Kidney (tissue), 14 donors: ENCODE results near the gene ADGRD1. TPM values are rescaled to one million over a fixed set of nuclear protein-coding genes. Genes with fewer than 3 reads are reported as not detected.

ENCODE experiments used
- DNase-seq, 5 donors: peaks; one replicate each; pipeline ENCODE4 v3.0.0-alpha.2; 2013 to 2020
- FAIRE-seq: peaks from 2 replicates; lab custom pipeline; 2012; peaks lifted over from hg19 to GRCh38; lab: Jason Lieb, UNC
- H3K27ac ChIP-seq, 2 donors: one replicate each; pipeline ENCODE4 v1.7.0; 2013; ENCODE audit warnings: low read depth in 2 of 2, low read length in 2 of 2, inconsistent platforms in 1 of 2
- H3K27me3 ChIP-seq: one replicate; pipeline ENCODE4 v1.7.1; 2013; ENCODE audit warnings: low read length, inconsistent platforms; ENCODE audit not compliant: control insufficient read depth, insufficient read depth
- H3K36me3 ChIP-seq, 3 donors: one replicate each; pipeline versions ENCODE4 v1.7.0 to v1.7.1; 2013; ENCODE audit warnings: low read length in 3 of 3, control low read depth in 1 of 3, inconsistent platforms in 1 of 3; ENCODE audit not compliant: insufficient read depth in 3 of 3, control insufficient read depth in 2 of 3
- H3K4me1 ChIP-seq, 3 donors: one replicate each; pipeline versions ENCODE4 v1.7.0 to v1.7.1; 2013; ENCODE audit warnings: low read length in 3 of 3, inconsistent platforms in 1 of 3, low read depth in 1 of 3; ENCODE audit not compliant: control insufficient read depth in 2 of 3, insufficient read depth in 2 of 3
- H3K4me3 ChIP-seq, 3 donors: one replicate each; pipeline versions ENCODE4 v1.7.0 to v1.8.1; 2013; ENCODE audit warnings: low read length in 3 of 3, control low read depth in 1 of 3, inconsistent platforms in 1 of 3
- H3K9ac ChIP-seq, 3 donors: one replicate each; pipeline versions ENCODE4 v1.7.0 to v1.7.1; 2013; ENCODE audit warnings: low read length in 3 of 3, control low read depth in 1 of 3, inconsistent platforms in 1 of 3
- H3K9me3 ChIP-seq, 3 donors: one replicate each; pipeline versions ENCODE4 v1.7.0 to v1.7.1; 2013; ENCODE audit warnings: low read length in 3 of 3, control low read depth in 1 of 3, inconsistent platforms in 1 of 3; ENCODE audit not compliant: control insufficient read depth in 2 of 3, insufficient read depth in 1 of 3
- intact Hi-C: fragments of 100-400 bp; cut with DNase I; formaldehyde crosslinking; loops from one replicate; pipeline ENCODE4 v1.11.1; 2022
- polyA plus RNA-seq: library from polyadenylated mRNA; stranded (reverse); fragments of 350-450 nt; fragmentation: Illumina TruSeq; extraction: RNeasy Lipid Tissue Mini Kit (QIAGEN cat#74804); gene quantifications from one replicate; pipeline ENCODE4 v1.2.3, GENCODE V29; 2014; ENCODE audit warnings: low read depth, low replicate concordance; ENCODE audit not compliant: insufficient read depth
- total RNA-seq: library from RNA; stranded (reverse); fragmentation: NEBNext Ultra II Directional; extraction: Animal tissue kit (Norgen Biotek cat#: 25700); gene quantifications from one replicate; pipeline ENCODE4 v1.2.1, GENCODE V29; 2021
- TF ChIP-seq, protein P1 (sequence below): IDR thresholded peaks from 3 replicates; pipeline ENCODE4 v1.5.1; 2012; ENCODE audit warnings: mild to moderate bottlenecking, moderate library complexity, borderline replicate concordance; ENCODE audit not compliant: insufficient read depth; ENCODE audit errors: extremely low read depth
- donor health status: control.
- donor health status: control.
- donor health status: control.
- donor health status: control.
- donor health status: control.
- donor health status: DM: yes; HTN: yes; CAD: no.
- donor health status: Normal renal cell carcinoma (clear cell type).

Gene ADGRD1
- total and polyA plus RNA-seq, 2 donors from 2014 or later: 1.7 to 6.7 TPM

DNA sequence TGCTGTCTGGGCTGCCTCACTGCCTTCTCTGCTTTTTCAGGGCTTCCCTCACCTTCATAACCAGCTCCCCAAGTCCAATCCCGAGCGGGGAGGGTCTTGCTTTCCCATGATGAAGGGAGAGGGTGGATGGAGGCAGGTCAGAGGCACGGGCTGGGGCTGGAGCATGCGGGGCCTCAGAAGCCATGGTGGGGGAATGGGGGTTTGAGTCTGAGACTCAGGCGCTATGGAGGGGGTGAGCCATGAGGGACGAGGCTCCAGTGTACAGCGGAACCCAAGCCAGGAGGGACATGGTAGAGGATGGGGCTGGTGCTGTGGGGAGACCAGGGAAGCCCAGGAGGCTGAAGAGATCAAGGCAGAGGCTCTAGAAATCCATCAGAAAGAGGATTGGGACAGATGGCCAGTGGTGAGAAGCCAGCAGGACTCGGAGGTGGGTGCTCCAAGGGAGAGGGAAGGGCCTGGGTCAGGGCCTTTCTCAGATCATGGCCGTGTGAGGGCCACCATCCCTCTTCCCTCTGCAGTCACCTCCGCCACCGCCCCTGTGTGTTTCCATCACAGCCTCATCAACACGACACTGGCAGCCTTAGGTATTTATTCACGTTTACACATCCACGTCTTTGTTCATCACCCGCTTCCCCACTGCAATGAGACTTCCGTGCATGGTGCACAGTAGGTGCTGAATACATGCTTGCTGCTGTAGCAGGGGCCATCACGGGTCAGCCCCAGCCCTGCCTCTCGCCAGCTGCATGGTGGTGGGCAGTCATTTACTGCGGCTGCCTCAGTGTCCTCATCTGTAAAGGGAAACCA, 144.7 kb downstream of the ADGRD1 start:
- intact Hi-C loops: no loop called here
- no peak overlapping the region for H3K9ac ChIP-seq
- H3K27me3 ChIP-seq: no peaks in the 10 kb centered on the region
- TF ChIP-seq, protein P1, sequence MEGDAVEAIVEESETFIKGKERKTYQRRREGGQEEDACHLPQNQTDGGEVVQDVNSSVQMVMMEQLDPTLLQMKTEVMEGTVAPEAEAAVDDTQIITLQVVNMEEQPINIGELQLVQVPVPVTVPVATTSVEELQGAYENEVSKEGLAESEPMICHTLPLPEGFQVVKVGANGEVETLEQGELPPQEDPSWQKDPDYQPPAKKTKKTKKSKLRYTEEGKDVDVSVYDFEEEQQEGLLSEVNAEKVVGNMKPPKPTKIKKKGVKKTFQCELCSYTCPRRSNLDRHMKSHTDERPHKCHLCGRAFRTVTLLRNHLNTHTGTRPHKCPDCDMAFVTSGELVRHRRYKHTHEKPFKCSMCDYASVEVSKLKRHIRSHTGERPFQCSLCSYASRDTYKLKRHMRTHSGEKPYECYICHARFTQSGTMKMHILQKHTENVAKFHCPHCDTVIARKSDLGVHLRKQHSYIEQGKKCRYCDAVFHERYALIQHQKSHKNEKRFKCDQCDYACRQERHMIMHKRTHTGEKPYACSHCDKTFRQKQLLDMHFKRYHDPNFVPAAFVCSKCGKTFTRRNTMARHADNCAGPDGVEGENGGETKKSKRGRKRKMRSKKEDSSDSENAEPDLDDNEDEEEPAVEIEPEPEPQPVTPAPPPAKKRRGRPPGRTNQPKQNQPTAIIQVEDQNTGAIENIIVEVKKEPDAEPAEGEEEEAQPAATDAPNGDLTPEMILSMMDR: no peak
- FAIRE-seq (no peak), DNase-seq (peak in 2 of 5 donors; percentile 13 to 71)
- H3K9me3 ChIP-seq: no peaks in the 10 kb centered on the region
- H3K4me3 ChIP-seq: no peak overlapping the region
- no peak overlapping the region for H3K27ac ChIP-seq
- no peaks in the 10 kb centered on the region for H3K4me1 ChIP-seq
- H3K36me3 ChIP-seq: no peaks in the 10 kb centered on the region

DNA sequence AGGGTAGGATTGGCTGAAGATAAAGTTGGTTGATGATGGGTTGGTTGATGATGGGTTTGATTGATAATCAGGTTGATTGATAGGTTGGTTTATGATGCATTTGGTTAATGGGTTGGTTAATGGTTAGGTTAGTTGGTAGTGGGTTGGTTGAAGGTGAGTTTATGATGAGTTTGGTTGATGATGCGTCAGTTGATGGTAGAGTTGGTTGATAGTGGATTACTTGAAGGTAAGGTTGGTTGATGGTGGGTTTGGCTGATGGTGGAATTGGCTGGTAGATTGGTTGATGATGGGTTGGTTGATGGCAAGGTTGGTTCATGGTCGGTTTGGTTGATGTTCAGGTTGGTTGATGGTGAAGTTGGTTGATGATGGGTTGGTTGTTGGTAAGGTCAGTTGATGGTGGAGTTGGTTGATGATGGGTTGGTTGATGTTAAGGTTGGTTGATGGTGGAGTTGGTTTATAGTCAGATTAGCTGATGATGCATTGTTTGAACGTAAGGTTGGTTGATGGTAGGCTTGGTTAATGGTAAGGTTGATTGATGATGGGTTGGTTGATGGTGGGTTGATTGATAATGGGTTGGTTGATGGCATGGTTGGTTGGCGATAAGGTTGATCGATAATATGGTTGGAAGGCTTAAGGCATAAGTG, 146.4 kb downstream of the ADGRD1 start:
- no peak for FAIRE-seq
- Histone ChIP-seq H3K4me3 (no peak overlapping the region), H3K27ac (no peak overlapping the region), H3K4me1 (no peaks in the 10 kb centered on the region), H3K36me3 (no peaks in the 10 kb centered on the region), H3K27me3 (no peaks in the 10 kb centered on the region), H3K9ac (no peak overlapping the region), H3K9me3 (no peaks in the 10 kb centered on the region)
- TF ChIP-seq, protein P1: no peak
- intact Hi-C loops: no loop called here
- no peak for DNase-seq

DNA sequence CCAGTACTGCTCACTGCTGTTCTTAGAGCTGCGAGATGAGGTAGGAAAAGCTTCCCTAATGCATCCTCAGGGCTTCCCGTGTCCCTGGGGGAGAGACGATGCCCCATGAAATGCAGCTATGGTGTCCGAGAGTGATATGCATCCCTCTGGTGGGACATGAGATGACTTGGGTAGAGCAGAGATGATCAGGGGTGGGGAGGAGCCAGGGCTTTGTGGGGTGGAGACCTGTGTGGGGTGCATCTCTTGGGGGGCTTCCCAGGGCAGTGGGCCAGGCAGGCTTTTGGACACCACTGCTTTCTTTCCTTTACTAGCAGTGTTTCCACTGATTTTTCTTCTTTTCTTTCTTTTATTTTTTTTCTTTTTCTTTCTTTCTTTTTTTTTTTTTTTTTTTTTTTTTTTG, 147.3 kb downstream of the ADGRD1 start:
- FAIRE-seq (no peak), DNase-seq (peak in 1 of 5 donors; percentile 18)
- no peaks in the 10 kb centered on the region for H3K9me3 ChIP-seq
- no peaks in the 10 kb centered on the region for H3K4me1 ChIP-seq
- TF ChIP-seq, protein P1: no peak
- intact Hi-C loops: no loop called here
- no peak overlapping the region for H3K4me3 ChIP-seq
- H3K27me3 ChIP-seq: no peaks in the 10 kb centered on the region
- H3K9ac ChIP-seq: no peak overlapping the region
- H3K27ac ChIP-seq: no peak overlapping the region
- no peaks in the 10 kb centered on the region for H3K36me3 ChIP-seq
